Upper lobe of left lung (tissue), 6 donors: ENCODE results near the gene BTBD6. TPM values are rescaled to one million over a fixed set of nuclear protein-coding genes. Genes with fewer than 3 reads are reported as not detected.
A peak's percentile ranks its signal among the peaks of the same experiment; 100 is the strongest.

Experiments
- ATAC-seq, 2 donors: fragments of 200-7000 bp; cut with Tn5 transposase; one replicate each; pipeline ENCODE4 v1.9.1; 2022; ENCODE audit warnings: mild to moderate bottlenecking in 2 of 2, moderate library complexity in 2 of 2; ENCODE audit not compliant: low FRiP score in 2 of 2
- DNase-seq, 2 donors: peaks; one replicate each; pipeline ENCODE4 v3.0.0-alpha.2; 2019 to 2020
- H3K27ac ChIP-seq, 4 donors: fragments of 200-600 bp; sonication (generic); one replicate each; pipeline ENCODE4 v1.5.1; 2016 to 2019
- H3K27me3 ChIP-seq, 4 donors: fragments of 200-600 bp; sonication (generic); one replicate each; pipeline ENCODE4 v1.5.1; 2017 to 2019
- H3K36me3 ChIP-seq, 4 donors: fragments of 200-600 bp; sonication (generic); one replicate each; pipeline ENCODE4 v1.5.1; 2016 to 2019
- H3K4me1 ChIP-seq, 4 donors: fragments of 200-600 bp; sonication (generic); one replicate each; pipeline ENCODE4 v1.5.1; 2018 to 2019
- H3K4me3 ChIP-seq, 4 donors: fragments of 200-600 bp; sonication (generic); one replicate each; pipeline ENCODE4 v1.5.1; 2017 to 2019; ENCODE audit warnings: mild to moderate bottlenecking in 2 of 4, moderate library complexity in 1 of 4
- H3K9me3 ChIP-seq, 4 donors: fragments of 200-600 bp; sonication (generic); one replicate each; pipeline ENCODE4 v1.5.1; 2018 to 2019
- EP300 ChIP-seq, 4 donors: sonication (generic); formaldehyde crosslinking; IDR thresholded peaks; one replicate each; pipeline ENCODE4 v1.5.1; 2017; ENCODE audit warnings: antibody characterized with exemption in 4 of 4, control low read depth in 2 of 4
- POLR2A ChIP-seq, 4 donors: fragments of 450-650 bp; IDR thresholded peaks; one replicate each; pipeline ENCODE4 v1.5.1; 2016 to 2017; ENCODE audit warnings: antibody characterized with exemption in 4 of 4, mild to moderate bottlenecking in 2 of 4
- POLR2AphosphoS5 ChIP-seq, 2 donors: sonication (generic); formaldehyde crosslinking; IDR thresholded peaks; one replicate each; pipeline ENCODE4 v1.5.1; 2017; ENCODE audit warnings: antibody characterized with exemption in 2 of 2
- WGBS, 2 donors: methylation state at CpG; one replicate each; pipeline ENCODE4 v1.1.5; 2017 to 2018; 5-methylcytosine and 5-hydroxymethylcytosine counted together
- total RNA-seq, 6 donors: library from RNA; depleted of rRNA in 4 of 6; stranded (reverse); fragments of >200 nt in 4 of 6; gene quantifications; one replicate each; pipeline versions ENCODE4 v1.1.0 to v1.2.1, GENCODE V29; 2016 to 2021
- TF ChIP-seq, protein P1 (sequence below), 6 experiments: fragments of 450-650 bp in 4 of 6; fragments of 200-600 bp in 2 of 6; sonication (generic) in 2 of 6; IDR thresholded peaks; one replicate each; pipeline ENCODE4 v1.5.1; 2016 to 2019; ENCODE audit warnings: antibody characterized with exemption in 6 of 6
- donor health status: DM: no; HTN: no; CAD: no; lungs with moderate emphysema.
- donor health status: DM: no; HTN: yes; CAD: no; lungs with severe emphysema.

The BTBD6 gene
- total RNA-seq, 6 donors from 2014 or later, result 36.4 to 71.7 (median 49.8) TPM

DNA sequence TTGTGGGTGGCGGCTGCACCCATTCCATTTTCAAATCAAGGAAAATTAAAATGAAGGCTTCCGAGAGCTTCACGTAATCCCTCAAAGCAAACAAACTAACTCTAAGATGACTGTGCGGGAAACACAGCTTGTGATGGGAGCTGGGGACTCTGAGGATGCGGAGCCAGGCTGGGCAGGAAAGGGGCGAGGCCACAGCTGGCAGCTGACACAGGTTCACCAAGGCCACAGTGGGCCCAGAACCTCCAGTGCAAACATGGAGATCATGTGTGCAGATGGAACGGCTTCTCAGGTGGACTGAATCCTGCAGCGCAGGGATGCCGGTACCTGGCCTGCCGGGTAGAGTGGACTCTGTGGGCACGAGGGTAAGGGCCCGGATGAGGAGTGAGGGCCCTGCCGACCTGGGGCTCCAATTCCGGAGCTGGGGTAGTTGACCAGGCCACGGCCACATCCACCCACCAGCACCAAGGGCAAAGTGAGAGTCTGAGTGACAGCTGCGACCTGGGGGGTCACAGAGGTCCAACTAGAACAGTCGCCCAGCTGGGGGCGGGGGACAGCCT is 19.2 kb upstream of the BTBD6 start:
- Histone ChIP-seq H3K36me3 (peaks cover 0 to 29% (median 24%) of the 10 kb centered on the region in 4 donors), H3K27me3 (no peaks in the 10 kb centered on the region), H3K4me1 (peaks cover 0 to 5% (median 2%) of the 10 kb centered on the region in 4 donors), H3K9me3 (no peaks in the 10 kb centered on the region), H3K4me3 (no peak overlapping the region), H3K27ac (no peak overlapping the region)
- TF ChIP-seq EP300 (IDR thresholded peaks at IDR 0.05) (no peak), POLR2A (IDR thresholded peaks at IDR 0.05) (no peak), POLR2AphosphoS5 (IDR thresholded peaks at IDR 0.05) (no peak)
- TF ChIP-seq, protein P1, sequence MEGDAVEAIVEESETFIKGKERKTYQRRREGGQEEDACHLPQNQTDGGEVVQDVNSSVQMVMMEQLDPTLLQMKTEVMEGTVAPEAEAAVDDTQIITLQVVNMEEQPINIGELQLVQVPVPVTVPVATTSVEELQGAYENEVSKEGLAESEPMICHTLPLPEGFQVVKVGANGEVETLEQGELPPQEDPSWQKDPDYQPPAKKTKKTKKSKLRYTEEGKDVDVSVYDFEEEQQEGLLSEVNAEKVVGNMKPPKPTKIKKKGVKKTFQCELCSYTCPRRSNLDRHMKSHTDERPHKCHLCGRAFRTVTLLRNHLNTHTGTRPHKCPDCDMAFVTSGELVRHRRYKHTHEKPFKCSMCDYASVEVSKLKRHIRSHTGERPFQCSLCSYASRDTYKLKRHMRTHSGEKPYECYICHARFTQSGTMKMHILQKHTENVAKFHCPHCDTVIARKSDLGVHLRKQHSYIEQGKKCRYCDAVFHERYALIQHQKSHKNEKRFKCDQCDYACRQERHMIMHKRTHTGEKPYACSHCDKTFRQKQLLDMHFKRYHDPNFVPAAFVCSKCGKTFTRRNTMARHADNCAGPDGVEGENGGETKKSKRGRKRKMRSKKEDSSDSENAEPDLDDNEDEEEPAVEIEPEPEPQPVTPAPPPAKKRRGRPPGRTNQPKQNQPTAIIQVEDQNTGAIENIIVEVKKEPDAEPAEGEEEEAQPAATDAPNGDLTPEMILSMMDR (IDR thresholded peaks at IDR 0.05), result no peak
- DNase-seq, result peak in 1 of 2 donors; percentile 49
- no peak for ATAC-seq
- 86 to 93% methylated on average over 8 to 15 of the region's 18 CpGs for WGBS, 2 donors

DNA sequence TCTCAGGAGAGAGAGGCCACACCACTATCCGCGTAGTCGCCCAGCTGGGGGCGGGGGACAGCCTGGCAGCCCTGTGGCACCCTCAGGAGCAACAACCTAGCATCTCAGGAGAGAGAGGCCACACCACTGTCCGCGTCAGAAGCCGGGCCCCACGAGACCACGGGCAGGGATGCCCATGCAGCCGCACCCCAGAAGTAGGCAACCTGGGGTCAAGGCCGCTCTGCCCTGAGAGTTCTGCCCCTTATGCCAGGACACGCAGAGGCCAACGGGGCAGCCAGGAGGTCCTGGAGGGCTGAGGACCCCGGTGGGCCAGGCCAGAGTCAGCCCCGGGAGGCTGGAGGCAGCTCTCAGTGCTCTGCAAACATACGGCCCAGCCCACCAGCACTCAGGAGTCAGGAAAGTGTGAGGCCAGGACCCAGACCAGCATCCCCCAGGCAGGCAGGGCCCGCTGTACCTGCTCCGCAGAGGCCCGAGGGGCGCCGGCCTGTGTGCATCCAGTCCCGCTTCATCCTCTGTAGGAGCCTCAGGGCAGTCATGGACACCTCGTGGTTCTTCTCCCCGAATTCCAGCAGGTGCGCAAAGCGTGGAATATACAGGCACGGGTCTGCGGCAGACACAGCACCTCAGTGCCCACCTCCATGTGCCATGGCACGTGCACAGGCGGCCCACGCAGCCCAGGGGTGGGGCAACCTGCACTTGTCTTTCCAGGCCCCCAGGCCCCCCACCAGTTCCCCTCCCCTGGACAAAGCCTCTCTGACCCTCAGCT is 7.3 kb upstream of the BTBD6 start:
- Histone ChIP-seq H3K4me3 (no peak overlapping the region), H3K36me3 (peaks cover 0 to 20% (median 5%) of the 10 kb centered on the region in 4 donors), H3K9me3 (no peaks in the 10 kb centered on the region), H3K4me1 (no peaks in the 10 kb centered on the region), H3K27me3 (no peaks in the 10 kb centered on the region), H3K27ac (no peak overlapping the region)
- peak in 1 of 2 donors; percentile 73 for DNase-seq
- WGBS, 2 donors, result 94 to 100% methylated on average over 10 to 15 of the region's 31 CpGs
- peak in 1 of 2 donors; percentile 61 for ATAC-seq
- TF ChIP-seq EP300 (IDR thresholded peaks at IDR 0.05) (no peak), POLR2A (IDR thresholded peaks at IDR 0.05) (no peak), POLR2AphosphoS5 (IDR thresholded peaks at IDR 0.05) (no peak)
- TF ChIP-seq, protein P1 (IDR thresholded peaks at IDR 0.05), result no peak

DNA sequence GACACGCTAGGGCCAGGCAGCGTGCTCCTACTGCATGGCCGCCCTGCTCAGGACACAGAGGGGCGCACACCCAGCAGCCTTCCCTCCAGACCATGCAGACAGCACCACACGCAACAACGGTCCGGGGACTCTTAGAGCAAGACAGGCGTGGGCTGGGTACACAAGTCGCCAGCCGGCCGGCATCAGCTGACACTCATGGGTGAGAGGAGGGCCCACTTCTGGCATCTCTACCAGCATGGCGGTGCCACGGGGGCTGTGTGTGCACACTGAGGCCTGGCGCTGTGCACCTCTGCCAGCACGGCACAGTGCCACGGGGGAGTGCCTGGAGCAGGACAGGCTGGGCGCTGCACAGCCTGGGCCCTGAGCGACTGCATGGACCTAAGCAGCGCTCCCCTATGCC is 6.7 kb upstream of the BTBD6 start:
- ATAC-seq (peak in 1 of 2 donors; percentile 61), DNase-seq (peak in 1 of 2 donors; percentile 67)
- no peak overlapping the region for H3K4me3 ChIP-seq
- WGBS, 2 donors, result 85 to 96% methylated on average over 7 to 8 of the region's 19 CpGs
- H3K27ac ChIP-seq, result no peak overlapping the region
- H3K27me3 ChIP-seq, result no peaks in the 10 kb centered on the region
- peaks cover 0 to 20% (median 5%) of the 10 kb centered on the region in 4 donors for H3K36me3 ChIP-seq
- H3K9me3 ChIP-seq, result no peaks in the 10 kb centered on the region
- H3K4me1 ChIP-seq, result no peaks in the 10 kb centered on the region
- TF ChIP-seq POLR2A (IDR thresholded peaks at IDR 0.05), result no peak
- no peak for TF ChIP-seq EP300 (IDR thresholded peaks at IDR 0.05)
- TF ChIP-seq, protein P1 (IDR thresholded peaks at IDR 0.05), result no peak
- TF ChIP-seq POLR2AphosphoS5 (IDR thresholded peaks at IDR 0.05), result no peak

DNA sequence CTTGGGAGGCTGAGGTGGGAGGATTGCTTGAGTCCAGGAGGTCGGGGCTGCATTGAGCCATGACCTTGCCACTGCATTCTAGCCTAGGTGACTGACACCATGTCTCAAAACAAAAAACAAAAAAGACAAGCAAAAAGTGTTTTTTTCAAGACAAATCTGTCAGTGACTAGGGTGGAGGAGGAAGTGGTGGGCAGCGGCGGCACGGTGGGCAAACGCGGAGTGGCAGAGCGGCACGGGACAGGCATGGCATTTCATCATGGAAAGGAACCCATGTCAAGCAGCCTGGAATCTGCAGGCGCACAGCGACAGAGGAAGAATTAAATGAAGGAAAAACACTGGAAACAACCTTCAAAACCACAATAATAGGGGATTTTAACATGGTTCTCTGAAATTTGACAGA is 4.0 kb upstream of the BTBD6 start:
- no peak for DNase-seq
- ATAC-seq, result no peak

More for the DNA sequence above, 4.0 kb upstream of the BTBD6 start:
- Histone ChIP-seq H3K4me3 (no peak overlapping the region), H3K27ac (no peak overlapping the region), H3K9me3 (no peaks in the 10 kb centered on the region), H3K27me3 (no peaks in the 10 kb centered on the region), H3K36me3 (peaks cover 0 to 20% (median 5%) of the 10 kb centered on the region in 4 donors), H3K4me1 (peaks cover 11 to 18% (median 14%) of the 10 kb centered on the region in 4 donors)
- TF ChIP-seq EP300 (IDR thresholded peaks at IDR 0.05), result no peak
- TF ChIP-seq POLR2A (IDR thresholded peaks at IDR 0.05), result no peak
- TF ChIP-seq POLR2AphosphoS5 (IDR thresholded peaks at IDR 0.05), result no peak
- TF ChIP-seq, protein P1 (IDR thresholded peaks at IDR 0.05), result no peak
- WGBS, 2 donors, result 91 to 92% methylated on average over 10 of the region's 10 CpGs
